Astrocyte of the hippocampus (primary cell): ENCODE measurements around the gene CNTNAP1.

Source experiments
- DNase-seq: peaks from one replicate; pipeline ENCODE4 v3.0.0; 2011; ENCODE audit warnings: low read depth, low spot score

The CNTNAP1 gene

DNA sequence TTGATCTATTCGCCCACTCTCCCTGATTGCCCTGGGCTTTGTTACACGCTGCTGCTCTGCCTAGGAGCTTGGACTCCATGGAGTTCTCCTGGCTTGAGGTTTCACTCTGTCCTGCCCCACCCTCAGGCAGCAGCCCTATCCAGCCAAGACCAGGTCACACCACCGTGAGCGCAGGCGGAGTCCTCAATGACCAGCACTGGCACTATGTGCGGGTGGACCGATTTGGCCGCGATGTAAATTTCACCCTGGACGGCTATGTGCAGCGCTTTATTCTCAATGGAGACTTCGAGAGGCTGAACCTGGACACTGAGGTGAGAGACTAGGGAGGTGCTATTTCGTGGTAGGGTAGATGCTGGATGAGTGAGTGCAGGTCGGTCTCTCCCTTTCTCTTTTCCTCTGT lies 3.5 kb downstream of the CNTNAP1 start:
- no peak for DNase-seq

DNA sequence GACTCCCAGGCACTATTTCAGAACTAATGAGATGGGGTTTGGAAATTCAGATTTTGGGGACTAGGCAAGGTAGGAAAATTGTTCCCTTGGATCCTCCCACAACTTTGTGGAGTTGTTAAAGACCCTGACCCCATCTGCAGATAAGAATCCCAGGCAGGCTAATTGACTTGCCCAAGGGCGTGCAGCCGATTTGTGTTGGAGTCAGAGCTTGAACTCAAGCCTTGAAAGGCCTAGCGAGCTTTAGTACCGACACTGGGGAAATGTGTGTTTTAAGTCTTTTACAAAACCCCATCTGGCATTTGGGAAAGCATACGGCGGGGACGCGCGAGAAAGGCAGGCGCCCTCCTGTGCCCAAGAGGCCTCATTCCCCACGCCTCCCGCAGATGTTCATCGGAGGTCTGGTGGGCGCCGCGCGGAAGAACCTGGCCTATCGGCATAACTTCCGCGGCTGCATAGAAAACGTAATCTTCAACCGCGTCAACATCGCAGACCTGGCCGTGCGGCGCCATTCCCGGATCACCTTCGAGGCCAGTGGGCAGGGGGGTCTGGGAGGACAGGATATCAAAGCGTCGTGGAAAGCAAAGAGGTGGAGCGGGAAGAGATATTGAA lies 4.3 kb downstream of the CNTNAP1 start:
- DNase-seq = no peak

DNA sequence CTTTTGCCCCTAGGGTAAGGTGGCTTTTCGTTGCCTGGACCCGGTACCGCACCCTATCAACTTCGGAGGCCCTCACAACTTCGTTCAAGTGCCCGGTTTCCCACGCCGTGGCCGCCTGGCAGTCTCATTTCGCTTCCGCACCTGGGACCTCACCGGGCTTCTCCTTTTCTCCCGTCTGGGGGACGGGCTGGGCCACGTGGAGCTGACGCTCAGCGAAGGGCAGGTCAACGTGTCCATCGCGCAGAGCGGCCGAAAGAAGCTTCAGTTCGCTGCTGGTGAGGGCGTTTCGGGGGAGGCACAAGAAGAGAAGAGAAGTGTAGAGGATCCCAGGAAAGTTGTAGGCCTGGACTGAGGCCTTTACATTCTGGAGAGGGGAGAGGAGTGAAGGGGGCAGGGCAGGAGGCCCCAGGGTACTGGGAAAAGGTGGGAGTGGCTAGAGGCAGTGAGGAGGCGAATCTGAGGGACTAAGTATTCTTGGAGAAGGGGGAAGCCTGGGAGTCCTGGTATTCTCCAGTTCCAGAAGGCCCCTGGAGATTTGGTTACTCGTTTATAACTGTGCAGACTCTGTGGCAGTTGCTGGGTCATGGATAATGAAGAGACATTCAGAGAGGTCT lies 5.5 kb downstream of the CNTNAP1 start:
- DNase-seq = no peak

DNA sequence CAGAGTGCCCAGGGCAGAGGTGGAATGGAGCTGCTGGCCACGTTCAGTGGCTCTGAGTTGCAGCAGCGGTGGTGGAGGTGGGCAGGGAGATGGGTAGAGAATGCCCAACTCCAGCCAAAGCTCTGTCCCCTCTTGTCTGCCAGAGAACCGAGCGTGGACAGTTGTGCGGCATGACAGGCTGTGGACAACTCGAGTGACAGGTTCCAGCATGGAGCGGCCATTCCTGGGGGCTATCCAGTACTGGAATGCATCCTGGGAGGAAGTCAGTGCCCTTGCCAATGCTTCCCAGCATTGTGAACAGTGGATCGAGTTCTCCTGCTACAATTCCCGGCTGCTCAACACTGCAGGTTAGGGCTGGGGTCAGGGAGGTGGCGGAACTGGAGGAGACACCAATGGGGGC lies 8.3 kb downstream of the CNTNAP1 start:
- no peak for DNase-seq

DNA sequence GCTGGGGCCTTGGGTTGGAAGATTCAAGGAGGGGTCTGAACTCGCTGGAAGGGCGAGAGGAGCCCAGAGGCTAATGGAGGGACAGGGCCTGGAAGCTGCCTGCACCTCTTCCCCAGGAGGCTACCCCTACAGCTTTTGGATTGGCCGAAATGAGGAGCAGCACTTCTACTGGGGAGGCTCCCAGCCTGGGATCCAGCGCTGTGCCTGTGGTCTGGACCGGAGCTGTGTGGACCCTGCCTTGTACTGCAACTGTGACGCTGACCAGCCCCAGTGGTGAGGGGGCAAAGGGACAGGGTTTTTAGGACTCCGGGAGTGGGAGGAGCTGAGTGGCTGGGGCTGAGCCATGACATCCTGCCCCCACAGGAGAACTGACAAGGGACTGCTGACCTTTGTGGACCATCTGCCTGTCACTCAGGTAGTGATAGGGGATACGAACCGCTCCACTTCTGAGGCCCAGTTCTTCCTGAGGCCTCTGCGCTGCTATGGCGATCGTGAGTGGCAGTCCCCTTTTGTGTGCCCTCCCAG lies 8.8 kb downstream of the CNTNAP1 start:
- DNase-seq = no peak

DNA sequence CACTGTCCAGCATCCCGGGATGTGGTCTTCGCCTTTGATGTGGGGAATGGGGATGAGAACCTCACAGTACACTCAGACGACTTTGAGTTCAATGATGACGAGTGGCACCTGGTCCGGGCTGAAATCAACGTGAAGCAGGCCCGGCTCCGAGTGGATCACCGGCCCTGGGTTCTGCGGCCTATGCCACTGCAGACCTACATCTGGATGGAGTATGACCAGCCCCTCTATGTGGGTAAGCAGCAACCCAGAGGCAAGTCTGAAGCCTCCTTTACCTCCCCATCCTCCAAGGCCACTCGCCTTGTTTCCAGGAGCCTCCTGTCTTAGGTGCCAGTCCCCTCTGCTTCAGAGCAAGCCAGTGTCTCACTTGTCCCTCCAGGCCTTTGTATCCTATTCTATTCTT lies 10.2 kb downstream of the CNTNAP1 start:
- no peak for DNase-seq

DNA sequence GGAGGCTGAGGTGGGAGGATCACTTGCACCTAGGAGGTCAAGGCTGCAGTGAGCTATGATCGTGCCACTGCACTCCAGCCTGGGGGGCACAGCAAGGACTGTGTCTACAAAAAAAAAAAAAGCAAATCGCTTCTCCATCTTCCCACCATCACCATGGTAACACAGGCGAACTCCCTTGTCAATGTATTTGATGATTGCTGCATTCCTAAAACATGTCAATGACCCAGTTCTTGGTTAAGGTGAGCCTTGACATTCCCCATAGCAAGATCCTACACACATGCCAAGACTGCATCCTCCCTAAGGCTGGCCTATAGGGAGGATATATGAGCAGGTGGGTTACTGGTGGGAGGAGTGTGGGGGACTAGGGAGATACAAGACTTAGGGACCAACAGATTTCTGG lies 12.2 kb downstream of the CNTNAP1 start:
- no peak for DNase-seq

DNA sequence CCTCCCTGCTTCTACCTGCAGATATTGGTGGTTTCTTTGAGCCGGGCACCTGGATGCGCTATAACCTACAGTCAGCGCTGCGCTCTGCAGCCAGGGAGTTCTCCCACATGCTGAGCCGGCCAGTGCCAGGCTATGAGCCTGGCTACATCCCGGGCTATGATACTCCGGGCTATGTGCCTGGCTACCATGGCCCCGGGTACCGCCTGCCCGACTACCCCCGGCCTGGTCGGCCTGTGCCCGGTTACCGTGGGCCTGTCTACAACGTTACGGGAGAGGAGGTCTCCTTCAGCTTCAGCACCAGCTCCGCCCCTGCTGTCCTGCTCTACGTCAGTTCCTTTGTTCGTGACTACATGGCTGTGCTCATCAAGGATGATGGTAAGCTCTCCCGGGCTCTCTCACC lies 13.2 kb downstream of the CNTNAP1 start:
- DNase-seq = no peak

DNA sequence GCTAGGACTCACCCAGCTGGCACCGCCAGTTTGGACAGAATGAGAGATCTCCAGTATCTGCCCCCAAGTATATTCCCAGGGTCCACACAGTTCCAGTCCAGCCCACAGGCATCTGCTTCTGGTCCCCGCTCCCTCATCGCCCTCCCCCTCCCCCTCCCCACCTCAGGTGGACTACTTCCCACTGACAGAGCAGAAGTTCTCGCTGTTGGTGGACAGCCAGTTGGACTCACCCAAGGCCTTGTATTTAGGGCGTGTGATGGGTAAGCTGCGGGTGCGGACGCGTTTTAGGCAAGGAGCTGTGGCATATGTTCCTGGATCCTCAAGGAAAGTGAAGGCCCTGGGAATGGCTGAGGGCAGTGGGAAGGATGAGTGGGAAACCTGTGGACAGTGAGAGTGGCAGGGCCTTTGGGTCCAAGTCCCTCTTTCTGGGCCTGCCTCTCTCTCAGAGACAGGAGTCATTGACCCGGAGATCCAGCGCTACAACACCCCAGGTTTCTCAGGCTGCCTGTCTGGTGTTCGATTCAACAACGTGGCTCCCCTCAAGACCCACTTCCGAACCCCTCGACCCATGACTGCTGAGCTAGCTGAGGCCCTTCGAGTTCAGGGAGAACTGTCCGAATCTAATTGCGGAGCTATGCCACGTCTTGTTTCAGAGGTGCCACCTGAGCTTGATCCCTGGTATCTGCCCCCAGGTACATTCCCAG lies 14.9 kb downstream of the CNTNAP1 start:
- no peak for DNase-seq

DNA sequence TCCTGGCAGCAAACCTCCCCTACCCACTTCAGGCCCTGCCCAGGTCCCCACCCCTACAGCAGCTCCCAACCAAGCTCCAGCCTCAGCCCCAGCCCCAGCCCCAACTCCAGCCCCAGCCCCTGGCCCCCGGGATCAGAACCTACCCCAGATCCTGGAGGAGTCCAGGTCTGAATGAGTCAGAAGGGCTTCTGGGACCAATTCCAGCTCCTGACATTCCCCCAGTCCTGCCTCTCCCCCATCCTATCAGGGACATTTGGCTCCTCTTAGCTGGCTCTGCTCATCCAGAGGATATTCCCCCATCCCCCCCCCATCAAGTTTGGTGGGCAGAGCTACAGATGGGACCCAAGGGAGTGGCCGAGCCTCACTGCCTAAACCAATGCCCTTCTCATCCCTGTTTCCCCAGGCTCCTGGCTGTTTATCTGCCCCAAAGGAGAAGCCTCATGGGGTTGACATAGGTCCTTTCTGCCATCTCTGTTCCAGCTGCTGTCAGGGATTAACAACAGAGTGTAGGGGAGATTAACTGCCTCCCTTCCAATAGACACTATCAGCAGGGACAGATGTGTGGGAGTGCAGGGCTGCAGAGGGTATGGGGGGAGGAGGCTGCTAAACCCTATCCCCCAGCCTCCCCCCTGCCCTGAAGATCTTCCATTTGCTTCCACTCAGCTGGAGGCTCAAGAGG lies 16.5 kb downstream of the CNTNAP1 start:
- DNase-seq = peak; percentile 69

DNA sequence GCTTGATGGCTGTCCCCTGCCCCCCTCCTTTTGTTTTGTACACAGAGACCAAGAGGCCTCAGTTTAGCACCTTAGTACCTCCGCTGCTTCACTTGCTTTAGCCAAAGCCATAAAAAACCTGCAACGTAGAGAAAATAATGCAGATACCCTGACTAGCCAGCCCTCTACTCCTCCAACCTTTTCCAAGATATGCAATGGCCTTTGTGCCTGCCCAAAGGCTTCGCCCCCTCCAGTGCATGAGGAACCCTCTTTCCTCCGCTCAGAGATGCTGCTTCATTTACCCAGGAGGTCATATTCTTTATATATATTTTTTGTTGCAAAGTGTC lies 17.0 kb downstream of the CNTNAP1 start:
- no peak for DNase-seq

DNA sequence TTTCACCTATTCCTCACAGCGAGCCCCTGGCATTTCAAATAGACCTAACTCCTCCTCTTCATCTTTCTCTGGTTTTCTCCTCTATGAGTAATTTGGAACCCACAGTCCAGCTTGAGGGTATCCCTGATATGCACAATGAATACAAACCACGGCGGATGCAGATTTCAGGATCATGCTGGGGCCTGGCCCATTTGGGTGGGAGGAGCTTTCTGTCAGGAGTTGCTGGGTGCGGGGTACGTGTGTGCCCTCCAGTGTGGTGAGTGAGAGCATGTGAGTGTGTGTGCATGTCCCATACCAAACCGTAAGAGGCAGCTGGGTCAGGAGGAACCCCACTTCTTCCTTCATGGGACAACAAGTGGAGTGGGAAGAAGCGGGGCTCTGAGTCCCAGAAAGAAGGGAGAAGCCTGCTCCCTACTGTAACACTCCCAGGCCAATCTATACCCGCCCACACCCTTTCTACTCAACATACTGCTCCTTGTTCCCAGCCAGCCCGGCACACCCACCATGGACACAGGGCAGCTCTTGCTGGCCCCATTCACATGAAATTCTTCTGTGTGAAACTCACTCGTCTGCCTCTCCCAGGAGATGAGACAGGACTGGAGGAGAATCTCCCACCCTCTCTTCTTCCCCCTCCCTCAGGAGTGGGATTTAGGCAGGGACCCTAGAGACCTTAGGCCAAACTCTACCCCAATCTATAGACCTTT lies 18.4 kb downstream of the CNTNAP1 start:
- DNase-seq = no peak

DNA sequence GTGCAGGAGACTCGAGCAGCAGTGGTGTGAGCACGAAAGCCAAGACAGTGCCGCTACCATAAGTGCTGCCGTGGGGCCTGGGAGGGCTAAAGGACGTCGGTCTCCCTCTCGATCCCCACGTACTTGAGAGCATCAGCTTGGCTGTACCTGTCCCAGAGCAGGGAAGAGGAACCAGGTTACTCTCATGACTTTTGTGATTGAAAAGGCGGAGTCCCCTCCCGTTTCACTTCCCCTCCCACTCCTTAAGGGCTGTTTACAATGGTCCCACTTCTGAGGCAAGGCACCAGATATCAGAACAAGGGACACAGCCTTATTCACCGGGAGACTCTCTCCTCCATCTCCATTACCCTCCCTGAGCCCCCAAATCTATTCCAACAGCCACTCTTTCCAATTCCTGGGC lies 20.1 kb downstream of the CNTNAP1 start:
- no peak for DNase-seq

DNA sequence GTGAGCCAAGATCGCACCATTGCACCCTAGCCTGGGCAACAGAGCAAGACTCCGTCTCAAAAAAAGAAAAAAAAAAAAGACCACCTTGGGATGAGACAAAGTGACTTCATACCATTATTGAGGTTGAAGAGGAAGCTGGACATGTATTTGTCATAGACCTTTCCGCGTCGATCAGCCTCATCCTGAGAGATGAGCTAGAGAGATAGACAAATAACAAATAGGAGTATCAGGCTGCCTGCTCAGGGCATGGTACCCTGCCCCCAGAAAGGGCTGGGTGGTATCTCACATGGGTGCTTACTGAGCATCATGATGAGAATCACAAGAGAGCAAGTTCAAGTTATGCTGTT lies 22.1 kb downstream of the CNTNAP1 start:
- DNase-seq = no peak

DNA sequence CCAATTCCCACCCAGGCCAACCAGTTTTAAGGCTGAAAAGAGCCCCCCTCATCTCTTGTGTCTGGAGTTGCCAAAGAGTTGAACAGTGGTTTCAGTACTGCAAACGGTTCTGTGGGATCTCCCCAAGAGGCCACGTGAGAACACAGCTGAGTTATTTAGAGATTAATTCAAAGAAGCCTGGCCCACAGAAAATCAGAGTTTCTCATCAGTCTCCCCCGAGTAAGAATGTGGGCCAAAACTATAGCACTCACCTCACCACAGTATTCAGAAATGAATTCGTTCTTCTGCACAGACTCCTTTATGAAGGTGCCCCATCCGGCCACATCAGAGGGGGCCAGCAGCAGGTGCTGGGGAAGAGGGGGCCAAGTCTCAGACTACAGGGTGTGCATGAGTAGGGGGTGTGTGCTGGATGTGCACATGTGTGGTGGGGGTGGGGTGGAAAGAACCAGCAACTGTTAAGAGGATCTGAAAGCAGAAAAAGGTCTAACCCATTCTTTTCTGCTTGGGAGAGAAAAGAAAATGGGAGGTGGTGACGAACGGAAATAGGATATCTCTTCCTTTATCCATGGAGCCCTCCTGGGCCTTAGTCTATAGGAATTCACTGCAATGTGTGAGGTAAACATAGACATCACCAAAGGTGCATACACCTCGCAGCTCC lies 22.6 kb downstream of the CNTNAP1 start:
- no peak for DNase-seq

DNA sequence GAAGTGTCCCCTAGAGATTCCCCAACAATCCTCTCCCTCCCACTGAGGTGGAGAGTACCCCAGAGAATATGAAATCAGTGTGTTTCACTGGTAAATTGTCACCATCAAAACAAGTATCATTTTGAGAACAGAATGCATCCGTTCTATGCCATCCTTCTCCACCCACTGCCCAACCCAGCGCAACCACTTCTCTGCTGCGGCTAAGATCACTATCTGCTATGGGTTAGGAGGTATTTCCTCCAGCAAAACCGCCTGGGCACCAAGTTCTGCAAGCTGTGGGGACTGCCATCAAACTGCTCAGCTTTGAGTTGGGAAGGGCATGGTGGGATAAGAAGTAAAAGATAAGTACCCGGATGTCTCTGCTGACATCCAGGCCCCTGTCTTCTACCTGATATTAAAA lies 24.4 kb downstream of the CNTNAP1 start:
- no peak for DNase-seq

DNA sequence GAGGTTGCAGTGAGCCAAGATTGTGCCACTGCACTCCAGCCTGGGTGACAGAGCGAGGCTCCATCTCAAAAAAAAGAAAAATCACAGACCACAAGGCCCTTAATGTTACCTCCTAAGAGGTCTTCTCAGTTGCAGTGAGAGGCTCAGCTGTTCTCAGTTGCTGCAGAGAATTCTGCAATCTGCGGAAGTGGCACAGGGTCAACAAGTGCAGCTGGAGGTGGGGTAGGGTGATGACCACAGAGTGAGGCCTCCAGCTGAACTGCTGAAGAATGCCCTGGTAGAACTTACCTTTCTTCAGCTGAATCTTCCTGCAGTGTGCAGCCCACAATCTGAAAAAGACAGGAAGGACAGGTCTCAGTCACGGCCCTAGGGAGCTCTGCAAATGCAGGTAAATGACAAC lies 26.3 kb downstream of the CNTNAP1 start:
- no peak for DNase-seq

DNA sequence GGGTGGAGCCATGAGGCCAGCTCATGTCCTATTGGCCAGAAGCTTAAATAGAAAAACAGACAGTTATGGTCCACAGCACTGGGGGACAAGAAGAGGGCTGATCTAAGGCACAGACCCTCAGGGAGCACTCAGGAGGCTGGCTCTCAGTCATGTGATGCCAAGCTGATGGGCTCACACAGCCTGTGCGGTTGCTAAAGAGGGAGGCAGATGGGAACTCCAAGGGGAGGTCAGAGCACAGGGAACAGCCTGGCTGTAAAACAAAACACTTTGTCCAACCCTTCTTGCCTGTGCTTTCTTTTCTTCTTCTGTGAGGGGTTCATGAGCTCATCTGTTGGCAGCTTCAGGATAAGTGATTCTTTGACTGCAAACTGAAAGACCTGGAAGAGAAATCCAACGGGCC lies 27.2 kb downstream of the CNTNAP1 start:
- DNase-seq = no peak

DNA sequence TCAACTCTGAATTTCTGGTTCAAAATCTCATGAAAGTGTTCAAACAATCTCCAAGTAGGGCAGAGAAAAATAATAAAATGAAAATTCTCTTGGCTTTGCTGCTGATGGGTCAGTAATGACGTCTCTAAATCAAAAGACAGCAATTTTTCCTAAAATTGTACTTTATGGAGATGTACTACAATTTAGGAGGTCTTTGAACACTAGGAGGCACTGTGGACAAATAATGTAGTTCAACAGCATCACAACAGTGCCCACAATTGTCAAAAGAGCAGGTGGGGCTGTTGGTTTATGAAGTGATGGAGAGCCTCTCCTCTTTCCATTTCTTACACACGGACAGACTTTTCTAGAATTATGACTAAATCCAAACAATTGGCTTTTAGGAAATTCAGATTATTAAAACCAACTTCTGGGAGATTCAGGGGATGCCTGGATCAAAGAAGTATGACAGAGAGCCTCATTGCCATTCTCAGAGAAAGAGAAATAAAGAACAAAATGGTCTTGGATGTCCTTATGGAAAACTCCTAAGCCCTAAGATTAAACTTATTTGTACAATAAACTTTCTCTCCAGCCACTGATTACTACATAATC lies 38.8 kb downstream of the CNTNAP1 start:
- peak; percentile 79 for DNase-seq

DNA sequence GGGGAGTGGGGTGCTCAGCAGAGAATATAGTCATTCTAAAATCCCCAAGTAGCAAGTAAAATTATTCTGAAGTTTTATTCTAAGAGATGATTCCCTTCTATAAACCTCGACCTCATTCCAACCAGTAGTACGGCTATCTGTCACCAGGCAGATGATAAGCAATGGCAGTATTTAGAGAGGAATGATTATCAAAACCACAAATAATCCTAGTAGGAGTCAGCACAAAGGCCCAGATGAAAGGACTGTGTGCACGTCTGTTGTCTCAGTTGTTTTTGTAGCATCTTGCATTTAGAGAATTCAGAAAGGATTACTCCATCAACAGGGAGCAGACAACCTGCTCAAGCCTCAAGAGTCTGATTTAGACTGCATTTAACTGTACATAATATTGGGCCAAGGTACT lies 41.3 kb downstream of the CNTNAP1 start:
- DNase-seq = no peak

DNA sequence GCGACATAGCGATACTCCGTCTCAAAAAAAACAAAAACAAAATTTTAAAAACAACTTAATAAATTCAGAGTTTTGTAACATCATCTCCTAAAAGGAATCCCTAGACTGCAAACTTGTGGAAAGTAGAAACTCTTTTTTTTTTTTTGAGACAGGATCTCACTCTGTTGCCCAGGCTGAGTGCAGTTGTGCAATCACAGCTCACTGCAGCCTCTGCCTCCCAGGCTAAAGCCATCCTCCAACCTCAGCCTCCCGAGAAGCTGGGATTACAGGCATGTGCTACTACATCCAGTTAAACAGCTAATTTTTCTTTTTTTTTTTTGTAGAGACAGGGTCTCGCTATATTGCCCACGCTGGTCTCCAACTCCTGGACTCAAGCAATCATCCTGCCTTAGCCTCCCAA lies 42.8 kb downstream of the CNTNAP1 start:
- no peak for DNase-seq
